Cardiac fibroblast (primary cell): ENCODE measurements around the gene DYNC1I1.

Source experiments
- DNase-seq, 2 donors: peaks; one replicate each; pipeline versions ENCODE4 v3.0.0 to v3.0.0-alpha.2; 2010; ENCODE audit warnings: low read depth in 2 of 2
- H3K4me3 ChIP-seq, 2 donors: replicated peaks in 1 of 2; 1 replicate in 1 of 2; 2 replicates in 1 of 2; pipeline ENCODE4 v1.5.1; 2011; ENCODE audit warnings: low read depth in 2 of 2, low read length in 2 of 2, mild to moderate bottlenecking in 2 of 2, moderate library complexity in 1 of 2
- CTCF ChIP-seq: IDR thresholded peaks from one replicate; pipeline ENCODE4 v1.5.1; 2011; ENCODE audit warnings: low read depth, mild to moderate bottlenecking, low read length, inconsistent platforms

Gene DYNC1I1

GRCh38 chr7:96118449-96119001 is 346.2 kb downstream of the DYNC1I1 start:
- no peak overlapping the region for H3K4me3 ChIP-seq
- peak in 1 of 2 donors; percentile 6 for DNase-seq
- no peak for TF ChIP-seq CTCF

GRCh38 chr7:96120445-96121225 is 348.3 kb downstream of the DYNC1I1 start:
- peak in 1 of 2 donors; percentile 2 for DNase-seq
- no peak for TF ChIP-seq CTCF
- no peak overlapping the region for H3K4me3 ChIP-seq

- H3K4me3 ChIP-seq, result no peak overlapping the region
- DNase-seq, result no peak
- TF ChIP-seq CTCF, result no peak
Measured at GRCh38 chr7:96121752-96122151, 349.4 kb downstream of the DYNC1I1 start.

- H3K4me3 ChIP-seq, result no peak overlapping the region
- DNase-seq, result no peak
- TF ChIP-seq CTCF, result no peak
Measured at GRCh38 chr7:96122746-96123145, 350.4 kb downstream of the DYNC1I1 start.

GRCh38 chr7:96126382-96126781 is 354.0 kb downstream of the DYNC1I1 start:
- no peak overlapping the region for H3K4me3 ChIP-seq
- TF ChIP-seq CTCF, result no peak
- DNase-seq, result no peak

GRCh38 chr7:96127746-96128145 is 355.4 kb downstream of the DYNC1I1 start:
- DNase-seq, result peak in 1 of 2 donors; percentile 8
- no peak for TF ChIP-seq CTCF
- no peak overlapping the region for H3K4me3 ChIP-seq
